GM10266 (cell line): ENCODE data around the gene NAALADL2.

Experiments used
- DNase-seq: peaks from one replicate; pipeline ENCODE4 v3.0.0; 2012; ENCODE audit errors: extremely low spot score
- CTCF ChIP-seq: IDR thresholded peaks from 2 replicates; pipeline ENCODE4 v1.5.1; 2012; ENCODE audit warnings: mild to moderate bottlenecking, low read depth; ENCODE audit not compliant: control insufficient read depth, insufficient read depth; ENCODE audit errors: missing control alignments

Gene NAALADL2

DNA sequence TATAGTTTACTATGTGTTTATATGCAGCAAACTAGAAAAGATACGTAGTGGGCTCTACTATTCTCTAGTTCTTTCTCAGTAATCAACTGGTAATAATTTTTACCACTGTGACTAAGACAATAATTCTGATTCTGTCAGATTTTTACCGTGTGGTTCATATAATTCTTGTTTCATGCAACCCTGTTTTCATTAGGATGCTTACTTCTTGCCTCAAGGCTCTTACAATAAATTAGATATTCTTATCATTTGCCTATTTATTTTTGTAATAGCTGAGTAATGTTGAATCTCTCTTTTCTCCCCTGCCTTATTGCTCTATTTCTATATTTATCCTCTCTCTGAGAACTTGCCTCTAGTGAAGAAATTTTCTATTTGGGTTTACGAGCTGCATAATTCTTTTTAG lies 524.7 kb downstream of the NAALADL2 start:
- TF ChIP-seq CTCF = no peak
- DNase-seq = no peak

GRCh38 chr3:175384569-175384968 lies 525.4 kb downstream of the NAALADL2 start:
- no peak for TF ChIP-seq CTCF
- DNase-seq = no peak

DNA sequence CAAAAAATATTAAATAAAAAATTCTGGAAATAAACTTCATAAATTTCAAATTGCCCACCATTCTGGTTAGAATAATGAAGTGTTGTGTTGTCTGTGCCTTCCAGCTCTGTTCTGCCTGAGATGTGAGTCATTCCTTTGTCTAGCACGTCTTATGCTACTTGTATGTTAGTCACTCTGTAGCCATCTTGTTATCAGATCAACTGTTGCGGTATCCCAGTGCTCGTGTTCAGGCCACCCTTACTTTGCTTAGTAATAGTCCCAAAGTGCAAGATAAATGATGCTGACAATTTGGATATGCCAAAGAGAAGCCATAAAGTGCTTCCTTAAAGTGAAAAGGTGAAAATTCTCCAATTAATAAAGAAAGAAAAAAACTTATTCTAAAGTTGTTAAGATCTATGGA lies 527.5 kb downstream of the NAALADL2 start:
- DNase-seq = no peak

GRCh38 chr3:175389560-175389959 lies 530.4 kb downstream of the NAALADL2 start:
- DNase-seq = no peak
- TF ChIP-seq CTCF = no peak

More for the DNA sequence above, 527.5 kb downstream of the NAALADL2 start:
- no peak for TF ChIP-seq CTCF

DNA sequence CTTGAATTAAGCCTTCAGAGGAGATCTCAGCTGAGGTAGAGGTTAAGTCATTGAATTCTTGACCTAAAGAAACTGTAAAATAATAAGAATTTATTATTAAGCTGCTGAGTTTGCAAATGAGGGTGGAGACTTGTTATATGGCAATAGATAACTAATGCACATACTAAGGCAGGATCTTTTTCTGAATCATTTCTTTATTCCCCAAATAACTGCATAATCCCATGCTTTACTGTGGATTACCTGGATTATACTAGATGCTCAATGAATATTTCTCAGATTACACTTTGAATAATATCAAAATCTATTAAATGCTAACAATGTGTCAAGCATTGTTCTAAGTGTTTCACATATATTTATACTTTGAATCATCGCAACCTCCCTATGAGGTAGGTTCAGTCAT lies 532.5 kb downstream of the NAALADL2 start:
- no peak for DNase-seq
- TF ChIP-seq CTCF = no peak

DNA sequence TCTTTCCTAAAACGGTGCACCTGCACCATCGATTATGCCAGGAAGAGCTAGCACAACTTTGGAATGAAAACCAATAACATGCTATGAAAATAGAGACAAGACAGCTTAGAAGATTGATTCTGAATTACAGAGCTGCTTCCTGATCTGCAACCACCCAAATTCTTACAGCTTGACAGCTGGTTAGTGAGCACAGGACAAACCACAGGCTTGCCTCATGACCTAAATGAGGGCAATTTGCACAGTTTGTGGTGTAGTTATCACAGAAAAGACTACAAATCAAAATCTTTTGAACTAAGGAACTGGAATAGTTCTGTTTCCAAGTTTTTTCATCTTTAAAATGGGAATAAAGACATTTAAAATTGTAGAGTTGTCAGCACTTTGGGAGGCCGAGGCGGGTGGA lies 533.5 kb downstream of the NAALADL2 start:
- TF ChIP-seq CTCF = no peak
- DNase-seq = no peak

GRCh38 chr3:175397372-175397771 lies 538.2 kb downstream of the NAALADL2 start:
- DNase-seq = no peak
- no peak for TF ChIP-seq CTCF

DNA sequence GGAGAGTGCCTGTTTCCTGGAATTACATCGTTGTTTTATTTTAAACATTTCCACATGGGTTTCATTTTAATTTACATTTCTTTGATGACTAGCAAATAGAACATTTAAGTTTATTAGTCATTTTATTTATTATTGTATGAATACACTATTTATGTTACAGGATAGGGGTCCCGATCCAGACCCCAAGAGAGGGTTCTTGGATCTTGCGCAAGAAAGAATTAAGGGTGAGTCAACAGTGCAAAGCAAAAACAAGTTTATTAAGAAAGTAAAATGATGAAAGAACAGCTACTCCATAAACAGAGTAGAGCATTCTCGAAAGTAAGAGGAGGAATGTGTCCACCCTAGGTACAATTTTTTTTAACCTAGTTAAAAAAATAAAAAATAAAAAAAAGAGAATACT lies 539.5 kb downstream of the NAALADL2 start:
- no peak for TF ChIP-seq CTCF
- DNase-seq = no peak
